PFSK-1 (cell line): ENCODE results near the gene NEK10.

Experiments
- POLR2AphosphoS5 ChIP-seq: IDR thresholded peaks from 2 replicates; pipeline ENCODE4 v1.6.1; 2012; ENCODE audit warnings: low read depth, mild to moderate bottlenecking, control low read depth, low read length, moderate library complexity
- REST ChIP-seq, 2 experiments: IDR thresholded peaks; 2 replicates each; pipeline versions ENCODE4 v1.6.1 to v1.8.0; 2011 to 2012; ENCODE audit warnings: low read depth in 2 of 2, low read length in 2 of 2, control low read depth in 1 of 2, inconsistent platforms in 1 of 2, mild to moderate bottlenecking in 1 of 2, moderate library complexity in 1 of 2; ENCODE audit not compliant: insufficient read depth in 1 of 2
- TAF1 ChIP-seq: IDR thresholded peaks from 2 replicates; pipeline ENCODE4 v1.6.1; 2012; ENCODE audit warnings: low read length, control low read depth, borderline replicate concordance; ENCODE audit not compliant: insufficient read depth

GRCh38 chr3:27275441-27275990 lies 93.7 kb downstream of the NEK10 start:
- no peak for TF ChIP-seq TAF1
- no peak for TF ChIP-seq POLR2AphosphoS5
- no peak for TF ChIP-seq REST (IDR thresholded peaks at IDR 0.05; ENCODE audit: insufficient read depth in 1 of 2, low read depth in 2 of 2, low read length in 2 of 2)
